Lower lobe of right lung (tissue), 2 donors: ENCODE results near the gene KBTBD6. TPM values are rescaled to one million over a fixed set of nuclear protein-coding genes. Genes with fewer than 3 reads are reported as not detected.
A peak's percentile ranks its signal among the peaks of the same experiment; 100 is the strongest.
"Not testable (repeated sequence)": the region's sequence is repeated elsewhere in the genome, so short reads cannot be mapped to it uniquely, and the experiment has no call there.

Experiments
- ATAC-seq, 2 donors: fragments of 200-7000 bp; cut with Tn5 transposase; one replicate each; pipeline ENCODE4 v1.9.1; 2020 to 2022; ENCODE audit warnings: mild to moderate bottlenecking in 2 of 2, moderate library complexity in 2 of 2
- DNase-seq: peaks from one replicate; pipeline ENCODE4 v3.0.0-alpha.2; 2020
- H3K27ac ChIP-seq: fragments of 200-600 bp; one replicate; pipeline ENCODE4 v1.8.0; 2022
- H3K27me3 ChIP-seq: fragments of 200-600 bp; one replicate; pipeline ENCODE4 v1.8.0; 2022; ENCODE audit warnings: low read depth
- H3K36me3 ChIP-seq: fragments of 200-600 bp; one replicate; pipeline ENCODE4 v1.8.0; 2022; ENCODE audit warnings: mild to moderate bottlenecking
- H3K4me1 ChIP-seq: fragments of 200-600 bp; one replicate; pipeline ENCODE4 v1.8.0; 2022
- H3K4me3 ChIP-seq: fragments of 200-600 bp; one replicate; pipeline ENCODE4 v1.8.0; 2022; ENCODE audit warnings: mild to moderate bottlenecking
- H3K9me3 ChIP-seq: fragments of 200-600 bp; one replicate; pipeline ENCODE4 v1.8.0; 2022
- CTCF ChIP-seq: fragments of 200-600 bp; IDR thresholded peaks from one replicate; pipeline ENCODE4 v1.8.0; 2022; ENCODE audit warnings: antibody characterized with exemption, mild to moderate bottlenecking
- intact Hi-C: fragments of 100-400 bp; cut with DNase I; formaldehyde crosslinking; loops from one replicate; pipeline ENCODE4 v1.11.0; 2022
- total RNA-seq: library from RNA; stranded (reverse); fragmentation: NEBNext Ultra II Directional; extraction: Animal tissue kit (Norgen Biotek cat#: 25700); gene quantifications from one replicate; pipeline ENCODE4 v1.2.1, GENCODE V29; 2021
- donor health status: DM: no; HTN: yes; CAD: no; lungs with severe emphysema.

The KBTBD6 gene
- total RNA-seq, 1 donor from 2014 or later, result 6.0 TPM

GRCh38 chr13:41139296-41139966 lies 6.8 kb upstream of the KBTBD6 start:
- DNase-seq (no peak), ATAC-seq (no peak)
- Histone ChIP-seq H3K27ac (no peak overlapping the region), H3K4me1 (no peaks in the 10 kb centered on the region), H3K36me3 (no peaks in the 10 kb centered on the region), H3K9me3 (no peaks in the 10 kb centered on the region), H3K4me3 (no peak overlapping the region), H3K27me3 (no peaks in the 10 kb centered on the region)
- TF ChIP-seq CTCF, result no peak
- intact Hi-C loops, result no loop called here

GRCh38 chr13:41137951-41138350 lies 5.3 kb upstream of the KBTBD6 start:
- ATAC-seq (no peak), DNase-seq (no peak)
- no peak overlapping the region for H3K4me3 ChIP-seq
- H3K27ac ChIP-seq, result no peak overlapping the region
- no peak for TF ChIP-seq CTCF
- no peaks in the 10 kb centered on the region for H3K9me3 ChIP-seq
- H3K27me3 ChIP-seq, result no peaks in the 10 kb centered on the region
- intact Hi-C loops, result no loop called here
- H3K4me1 ChIP-seq, result peaks cover 6% of the 10 kb centered on the region
- no peaks in the 10 kb centered on the region for H3K36me3 ChIP-seq

- peaks cover 6% of the 10 kb centered on the region for H3K4me1 ChIP-seq
- no peaks in the 10 kb centered on the region for H3K27me3 ChIP-seq
- TF ChIP-seq CTCF, result no peak
- H3K27ac ChIP-seq, result no peak overlapping the region
- intact Hi-C loops, result no loop called here
- ATAC-seq (no peak), DNase-seq (no peak)
- H3K4me3 ChIP-seq, result no peak overlapping the region
- no peaks in the 10 kb centered on the region for H3K9me3 ChIP-seq
- H3K36me3 ChIP-seq, result no peaks in the 10 kb centered on the region
Observed at GRCh38 chr13:41137241-41137640, 4.6 kb upstream of the KBTBD6 start.

GRCh38 chr13:41136396-41137031 lies 3.9 kb upstream of the KBTBD6 start:
- DNase-seq, result no peak
- Histone ChIP-seq H3K4me3 (no peak overlapping the region), H3K27ac (no peak overlapping the region), H3K27me3 (no peaks in the 10 kb centered on the region), H3K9me3 (no peaks in the 10 kb centered on the region), H3K4me1 (peaks cover 8% of the 10 kb centered on the region), H3K36me3 (no peaks in the 10 kb centered on the region)
- TF ChIP-seq CTCF, result no peak
- intact Hi-C loops, result no loop called here
- ATAC-seq, result no peak

GRCh38 chr13:41133951-41134350 lies 1.3 kb upstream of the KBTBD6 start:
- Histone ChIP-seq H3K9me3 (no peaks in the 10 kb centered on the region), H3K36me3 (no peaks in the 10 kb centered on the region), H3K4me1 (peaks cover 26% of the 10 kb centered on the region), H3K4me3 (no peak overlapping the region), H3K27me3 (no peaks in the 10 kb centered on the region), H3K27ac (no peak overlapping the region)
- DNase-seq, result no peak
- intact Hi-C loops, result no loop called here
- no peak for TF ChIP-seq CTCF
- ATAC-seq, result no peak

- H3K9me3 ChIP-seq, intact Hi-C loops, H3K36me3 ChIP-seq, H3K27me3 ChIP-seq: not testable (repeated sequence)
- H3K27ac ChIP-seq, result peak overlapping the region; percentile 68
- DNase-seq, result peak; percentile 60
- H3K4me3 ChIP-seq, result peak overlapping the region; percentile 73
- H3K4me1 ChIP-seq, result peaks cover 26% of the 10 kb centered on the region
- peak; percentile 52 to 53 for ATAC-seq
Observed at GRCh38 chr13:41131660-41132511, 716 bp downstream of the KBTBD6 start.

- ATAC-seq, H3K9me3 ChIP-seq, intact Hi-C loops, DNase-seq, H3K36me3 ChIP-seq, H3K27me3 ChIP-seq, H3K27ac ChIP-seq: not testable (repeated sequence)
- peaks cover 26% of the 10 kb centered on the region for H3K4me1 ChIP-seq
- peak overlapping the region; percentile 7 for H3K4me3 ChIP-seq
Observed at GRCh38 chr13:41131189-41131588, 1.4 kb downstream of the KBTBD6 start.
